Activated B cell treated with CpG ODN at 0.5 μM for 24 hours (primary cell): ENCODE results near the gene SPATA24. TPM values are rescaled to one million over a fixed set of nuclear protein-coding genes. Genes with fewer than 3 reads are reported as not detected.
"Not testable (repeated sequence)": the region's sequence is repeated elsewhere in the genome, so short reads cannot be mapped to it uniquely, and the experiment has no call there.

ENCODE experiments used
- ATAC-seq: fragments of 200-7000 bp; cut with Tn5 transposase; one replicate; pipeline ENCODE4 v1.10.0; 2021; ENCODE audit warnings: low read depth, mild to moderate bottlenecking, moderate library complexity
- CTCF ChIA-PET: fragments of 350-600 bp; sonication (Branson Sonifier 250); formaldehyde crosslinking; loops from one replicate; lab custom pipeline; 2021; ENCODE audit warnings: antibody characterized with exemption; lab: Charles Lee
- POLR2A ChIA-PET: fragments of 350-600 bp; sonication (Branson Sonifier 250); formaldehyde crosslinking; loops from one replicate; lab custom pipeline; 2021; ENCODE audit warnings: antibody characterized with exemption; lab: Charles Lee
- DNase-seq: peaks from one replicate; pipeline ENCODE4 v3.0.0; 2022
- H3K27ac Mint-ChIP-seq: one replicate; pipeline ENCODE4 v1.8.0; 2020; ENCODE audit warnings: mixed read lengths
- H3K27me3 Mint-ChIP-seq: one replicate; pipeline ENCODE4 v1.8.0; 2021; ENCODE audit warnings: mixed read lengths
- H3K36me3 Mint-ChIP-seq: one replicate; pipeline ENCODE4 v1.8.0; 2021; ENCODE audit warnings: low read depth, mixed read lengths
- H3K4me1 Mint-ChIP-seq: one replicate; pipeline ENCODE4 v1.8.0; 2021; ENCODE audit warnings: mixed read lengths
- H3K4me3 Mint-ChIP-seq: one replicate; pipeline ENCODE4 v1.8.0; 2020; ENCODE audit warnings: mild to moderate bottlenecking, mixed read lengths
- H3K9me3 Mint-ChIP-seq: one replicate; pipeline ENCODE4 v1.8.0; 2020; ENCODE audit warnings: mixed read lengths
- CTCF ChIP-seq: fragments of 200-600 bp; IDR thresholded peaks from one replicate; pipeline ENCODE4 v1.8.0; 2022; ENCODE audit warnings: antibody characterized with exemption, mild to moderate bottlenecking
- intact Hi-C: fragments of 100-400 bp; cut with micrococcal nuclease; formaldehyde crosslinking; loops from one replicate; pipeline ENCODE4 v1.15.1; 2024
- total RNA-seq: library from RNA; stranded (reverse); gene quantifications from 2 replicates; pipeline ENCODE4 v1.2.3, GENCODE V29; 2022

The SPATA24 gene
- total RNA-seq, 1 donor from 2014 or later = 6.4 TPM

GRCh38 chr5:139445325-139446170 lies 41.7 kb upstream of the SPATA24 start:
- Mint-ChIP-seq H3K4me1 (no peaks in the 10 kb centered on the region), H3K4me3 (no peak overlapping the region), H3K36me3 (no peaks in the 10 kb centered on the region), H3K27ac (no peak overlapping the region), H3K9me3 (no peaks in the 10 kb centered on the region), H3K27me3 (no peaks in the 10 kb centered on the region)
- ChIA-PET CTCF (no interaction called here), POLR2A (no interaction called here)
- TF ChIP-seq CTCF = no peak
- ATAC-seq = no peak
- intact Hi-C loops = no loop called here
- no peak for DNase-seq

- intact Hi-C loops = no loop called here
- ATAC-seq (no peak), DNase-seq (no peak)
- no peak for TF ChIP-seq CTCF
- Mint-ChIP-seq H3K27me3 (no peaks in the 10 kb centered on the region), H3K9me3 (no peaks in the 10 kb centered on the region), H3K4me3 (no peak overlapping the region), H3K27ac (no peak overlapping the region), H3K36me3 (peaks cover 3% of the 10 kb centered on the region), H3K4me1 (peaks cover 6% of the 10 kb centered on the region)
- CTCF ChIA-PET = interaction anchor here (1.4 kb wide), 1 partner anchor 343 kb away, joined by 3 read pairs; no protein-coding TSS in a partner anchor
- POLR2A ChIA-PET = no interaction called here
These were observed 40.1 kb upstream of the SPATA24 start for GRCh38 chr5:139443831-139444453.

- ChIA-PET POLR2A (interaction anchor here (1.8 to 1.9 kb wide), 2 partner anchors 120 to 167 kb away, joined by 6 to 16 read pairs; partner anchors contain the start of gene UBE2D2), CTCF (interaction anchor here (1.0 to 1.2 kb wide), 2 partner anchors 8 to 193 kb away, joined by 3 read pairs; no protein-coding TSS in a partner anchor)
- H3K4me3 Mint-ChIP-seq, H3K27me3 Mint-ChIP-seq, H3K27ac Mint-ChIP-seq, DNase-seq, intact Hi-C loops, ATAC-seq, H3K9me3 Mint-ChIP-seq, H3K36me3 Mint-ChIP-seq: not testable (repeated sequence)
- peaks cover 12% of the 10 kb centered on the region for H3K4me1 Mint-ChIP-seq
These were observed 36.5 kb upstream of the SPATA24 start for GRCh38 chr5:139440416-139440815.

- H3K9me3 Mint-ChIP-seq = no peaks in the 10 kb centered on the region
- POLR2A ChIA-PET = interaction anchor here (0.5 to 1.9 kb wide), 19 partner anchors 10 to 864 kb away, joined by 3 to 16 read pairs (median 4); partner anchors contain the start of genes HSPA9, MATR3 and UBE2D2
- peak; percentile 95 for ATAC-seq
- no peak for TF ChIP-seq CTCF
- CTCF ChIA-PET = interaction anchor here (0.9 to 3.3 kb wide), 8 partner anchors 9 to 326 kb away, joined by 3 to 16 read pairs (median 3); partner anchors contain the start of gene PAIP2
- H3K4me1 Mint-ChIP-seq = peaks cover 12% of the 10 kb centered on the region
- DNase-seq = peak; percentile 87
- no peaks in the 10 kb centered on the region for H3K27me3 Mint-ChIP-seq
- H3K27ac Mint-ChIP-seq = peak within 1 kb of the TSS; percentile 99
- intact Hi-C loops = loop anchor here (1.0 to 10.0 kb wide), 8 partner anchors 20 to 736 kb away; partner anchors contain the start of genes CYSTM1, SPATA24 and UBE2D2
- H3K4me3 Mint-ChIP-seq = peak within 1 kb of the TSS; percentile 99
- peaks cover 7% of the 10 kb centered on the region for H3K36me3 Mint-ChIP-seq
These were observed 35.4 kb upstream of the SPATA24 start, which contains the start of gene DNAJC18 for GRCh38 chr5:139439013-139439903. DNAJC18 (minus strand) TSS chr5:139439525; CDS start chr5:139439445, 80 bp downstream.

GRCh38 chr5:139438707-139439012 lies 34.8 kb upstream of the SPATA24 start:
- intact Hi-C loops = loop anchor here (1.0 to 10.0 kb wide), 8 partner anchors 20 to 736 kb away; partner anchors contain the start of genes CYSTM1, SPATA24 and UBE2D2
- H3K4me1 Mint-ChIP-seq = peaks cover 12% of the 10 kb centered on the region
- ChIA-PET POLR2A (interaction anchor here (0.6 to 1.9 kb wide), 15 partner anchors 14 to 863 kb away, joined by 3 to 16 read pairs (median 4); partner anchors contain the start of genes HSPA9, MATR3 and UBE2D2), CTCF (interaction anchor here (0.6 to 3.3 kb wide), 5 partner anchors 15 to 327 kb away, joined by 3 to 16 read pairs (median 3); no protein-coding TSS in a partner anchor)
- no peak for ATAC-seq
- H3K36me3 Mint-ChIP-seq = peaks cover 7% of the 10 kb centered on the region
- peak overlapping the region; percentile 99 for H3K4me3 Mint-ChIP-seq
- H3K27ac Mint-ChIP-seq = peak overlapping the region; percentile 99
- no peak for DNase-seq
- no peaks in the 10 kb centered on the region for H3K27me3 Mint-ChIP-seq
- TF ChIP-seq CTCF = no peak
- no peaks in the 10 kb centered on the region for H3K9me3 Mint-ChIP-seq
